Heart left ventricle (tissue), 16 donors: Measurements from ENCODE around the gene MED12L. TPM values are rescaled to one million over a fixed set of nuclear protein-coding genes. Genes with fewer than 3 reads are reported as not detected.
A peak's percentile ranks its signal among the peaks of the same experiment; 100 is the strongest.

ENCODE experiments used
- ATAC-seq, 4 donors: fragments of 200-7000 bp; cut with Tn5 transposase; one replicate each; pipeline ENCODE4 v1.9.1; 2020 to 2022; ENCODE audit warnings: moderate library complexity in 4 of 4, mild to moderate bottlenecking in 3 of 4, moderate number of reproducible peaks in 1 of 4
- DNase-seq, 5 donors: peaks; one replicate each; pipeline ENCODE4 v3.0.0-alpha.2; 2020
- H3K27ac ChIP-seq, 12 donors: fragments of 200-600 bp; sonication (generic) in 4 of 12; one replicate each; pipeline versions ENCODE4 v1.5.0 to v1.8.0; 2016 to 2022; ENCODE audit warnings: mild to moderate bottlenecking in 2 of 12
- H3K27me3 ChIP-seq, 9 donors: fragments of 200-600 bp; sonication (generic) in 2 of 9; one replicate each; pipeline versions ENCODE4 v1.5.1 to v1.8.0; 2016 to 2022; ENCODE audit warnings: mild to moderate bottlenecking in 3 of 9
- H3K36me3 ChIP-seq, 9 donors: fragments of 200-600 bp; sonication (generic) in 2 of 9; one replicate each; pipeline versions ENCODE4 v1.5.0 to v1.8.0; 2018 to 2022; ENCODE audit warnings: mild to moderate bottlenecking in 2 of 9
- H3K4me1 ChIP-seq, 12 donors: fragments of 200-600 bp; sonication (generic) in 4 of 12; one replicate each; pipeline versions ENCODE4 v1.5.0 to v1.8.0; 2016 to 2022; ENCODE audit warnings: mild to moderate bottlenecking in 3 of 12
- H3K4me3 ChIP-seq, 12 donors: fragments of 200-600 bp; sonication (generic) in 4 of 12; one replicate each; pipeline versions ENCODE4 v1.5.0 to v1.8.0; 2017 to 2022; ENCODE audit warnings: mild to moderate bottlenecking in 9 of 12, moderate library complexity in 4 of 12
- H3K9me3 ChIP-seq, 12 donors: fragments of 200-600 bp; sonication (generic) in 4 of 12; one replicate each; pipeline versions ENCODE4 v1.5.0 to v1.8.0; 2016 to 2022; ENCODE audit warnings: mild to moderate bottlenecking in 1 of 12
- POLR2A ChIP-seq, 2 donors: fragments of 450-650 bp; IDR thresholded peaks; one replicate each; pipeline ENCODE4 v1.6.1; 2017; ENCODE audit warnings: antibody characterized with exemption in 2 of 2, mild to moderate bottlenecking in 2 of 2, moderate library complexity in 2 of 2
- WGBS, 4 donors: extraction: QIAGEN DNeasy Blood & Tissue Kit in 2 of 4; methylation state at CpG; one replicate each; pipeline versions ENCODE4 v1.1.5 to v1.1.7; 2013 to 2018; 5-methylcytosine and 5-hydroxymethylcytosine counted together
- intact Hi-C, 10 donors: fragments of 100-400 bp; cut with DNase I; formaldehyde crosslinking; loops; one replicate each; pipeline versions ENCODE4 v1.11.1 to v1.14.2; 2022
- polyA plus RNA-seq, 2 donors: library from polyadenylated mRNA; stranded (reverse); fragments of 200-250 nt; gene quantifications; one replicate each; pipeline ENCODE4 v1.2.3, GENCODE V29; 2013
- total RNA-seq, 9 donors: library from RNA; depleted of rRNA in 2 of 9; stranded (reverse); fragments of >200 nt in 2 of 9; fragmentation: NEBNext Ultra II Directional in 3 of 9; extraction: Animal tissue kit (Norgen Biotek cat#: 25700) in 3 of 9; gene quantifications; one replicate each; pipeline versions ENCODE4 v1.1.0 to v1.2.4, GENCODE V29; 2016 to 2023
- TF ChIP-seq, protein P1 (sequence below), 12 donors: fragments of 200-600 bp; sonication (generic) in 4 of 12; IDR thresholded peaks; one replicate each; pipeline versions ENCODE4 v1.5.0 to v1.8.0; 2018 to 2022; ENCODE audit warnings: antibody characterized with exemption in 12 of 12, mild to moderate bottlenecking in 5 of 12
- donor health status: ischemic (EF 13 %, LVEDD 7.1; RV severe dilation, severe dysfunction).
- donor health status: healthy with polysubstance abuse.
- donor health status: DM: no; HTN: yes; CAD: no.
- donor health status: DM: no; HTN: no; CAD: no.
- donor health status: ischemic (EF 25% LVEDD 6.9; RV normal size, moderate dysfunction).
- donor health status: ischemic (EF 25% LVEDD 5.7; RV mildly dilated, moderate dysfunction).
- donor health status: healthy.
- donor health status: DM: yes; HTN: yes; CAD: no.
- donor health status: ischemic (EF 35%, LVEDD 5.7; RV mildly dilated, moderate dysfunction).
- donor health status: nonischemic (EF 11% LVEDD 7.7; RV severe dilation, severe dysfunction).
- donor health status: DM: yes; HTN: yes; CAD: no.
- donor health status: PGD.
- donor health status: ischemic (EF 29% LVEDD 5.4; RV normal size, mild dysfunction).
- donor health status: nonischemic (EF 23%, LVEDD 6.1; RV moderate dilation, normal function).

The MED12L gene
- total and polyA plus RNA-seq, 11 donors, result 0.06 to 2.1 (median 0.39) TPM

- H3K36me3 ChIP-seq, result no peaks in the 10 kb centered on the region
- H3K4me3 ChIP-seq, result no peak overlapping the region
- DNase-seq (no peak), ATAC-seq (no peak)
- peaks cover 0 to 11% (median 0%) of the 10 kb centered on the region in 12 donors for H3K9me3 ChIP-seq
- no peak overlapping the region for H3K27ac ChIP-seq
- intact Hi-C loops, result no loop called here
- 63 to 73% (median 68%) methylated on average over 3 of the region's 3 CpGs for WGBS, 4 donors
- H3K4me1 ChIP-seq, result peaks cover 0 to 5% (median 0%) of the 10 kb centered on the region in 12 donors
- no peaks in the 10 kb centered on the region for H3K27me3 ChIP-seq
- TF ChIP-seq, protein P1, sequence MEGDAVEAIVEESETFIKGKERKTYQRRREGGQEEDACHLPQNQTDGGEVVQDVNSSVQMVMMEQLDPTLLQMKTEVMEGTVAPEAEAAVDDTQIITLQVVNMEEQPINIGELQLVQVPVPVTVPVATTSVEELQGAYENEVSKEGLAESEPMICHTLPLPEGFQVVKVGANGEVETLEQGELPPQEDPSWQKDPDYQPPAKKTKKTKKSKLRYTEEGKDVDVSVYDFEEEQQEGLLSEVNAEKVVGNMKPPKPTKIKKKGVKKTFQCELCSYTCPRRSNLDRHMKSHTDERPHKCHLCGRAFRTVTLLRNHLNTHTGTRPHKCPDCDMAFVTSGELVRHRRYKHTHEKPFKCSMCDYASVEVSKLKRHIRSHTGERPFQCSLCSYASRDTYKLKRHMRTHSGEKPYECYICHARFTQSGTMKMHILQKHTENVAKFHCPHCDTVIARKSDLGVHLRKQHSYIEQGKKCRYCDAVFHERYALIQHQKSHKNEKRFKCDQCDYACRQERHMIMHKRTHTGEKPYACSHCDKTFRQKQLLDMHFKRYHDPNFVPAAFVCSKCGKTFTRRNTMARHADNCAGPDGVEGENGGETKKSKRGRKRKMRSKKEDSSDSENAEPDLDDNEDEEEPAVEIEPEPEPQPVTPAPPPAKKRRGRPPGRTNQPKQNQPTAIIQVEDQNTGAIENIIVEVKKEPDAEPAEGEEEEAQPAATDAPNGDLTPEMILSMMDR (IDR thresholded peaks at IDR 0.05), result no peak
- no peak for TF ChIP-seq POLR2A (IDR thresholded peaks at IDR 0.05)
These were observed 47.7 kb downstream of the MED12L start for GRCh38 chr3:151133175-151133574.

- Histone ChIP-seq H3K36me3 (no peaks in the 10 kb centered on the region), H3K9me3 (peaks cover 0 to 13% (median 0%) of the 10 kb centered on the region in 12 donors), H3K27me3 (no peaks in the 10 kb centered on the region), H3K27ac (no peak overlapping the region), H3K4me3 (no peak overlapping the region), H3K4me1 (peaks cover 0 to 5% (median 0%) of the 10 kb centered on the region in 12 donors)
- DNase-seq, result no peak
- ATAC-seq, result no peak
- TF ChIP-seq, protein P1 (IDR thresholded peaks at IDR 0.05), result no peak
- no peak for TF ChIP-seq POLR2A (IDR thresholded peaks at IDR 0.05)
- intact Hi-C loops, result no loop called here
- 55 to 70% (median 68%) methylated on average over 8 of the region's 8 CpGs for WGBS, 4 donors
These were observed 48.5 kb downstream of the MED12L start for GRCh38 chr3:151133917-151134450.

GRCh38 chr3:151135541-151136337 lies 50.3 kb downstream of the MED12L start:
- 58 to 84% (median 69%) methylated on average over 5 of the region's 5 CpGs for WGBS, 4 donors
- intact Hi-C loops, result no loop called here
- TF ChIP-seq, protein P1 (IDR thresholded peaks at IDR 0.05), result no peak
- no peak for TF ChIP-seq POLR2A (IDR thresholded peaks at IDR 0.05)
- peaks cover 0 to 13% (median 0%) of the 10 kb centered on the region in 12 donors for H3K9me3 ChIP-seq
- H3K4me1 ChIP-seq, result peaks cover 0 to 5% (median 0%) of the 10 kb centered on the region in 12 donors
- H3K4me3 ChIP-seq, result no peak overlapping the region
- peak in 2 of 5 donors; percentile 31 for DNase-seq
- no peaks in the 10 kb centered on the region for H3K27me3 ChIP-seq
- no peak overlapping the region for H3K27ac ChIP-seq
- ATAC-seq, result no peak
- H3K36me3 ChIP-seq, result no peaks in the 10 kb centered on the region

GRCh38 chr3:151142929-151143328 lies 57.5 kb downstream of the MED12L start:
- intact Hi-C loops, result loop anchor here in 7 of 10 donors (2.0 to 10.0 kb wide), 7 partner anchors 136 to 618 kb away; no protein-coding TSS in a partner anchor
- peaks cover 0 to 6% (median 0%) of the 10 kb centered on the region in 12 donors for H3K9me3 ChIP-seq
- no peak overlapping the region for H3K4me3 ChIP-seq
- H3K27me3 ChIP-seq, result peaks cover 0 to 7% (median 0%) of the 10 kb centered on the region in 9 donors
- peaks cover 0 to 12% (median 6%) of the 10 kb centered on the region in 12 donors for H3K4me1 ChIP-seq
- no peak for TF ChIP-seq POLR2A (IDR thresholded peaks at IDR 0.05)
- TF ChIP-seq, protein P1 (IDR thresholded peaks at IDR 0.05), result no peak
- ATAC-seq (no peak), DNase-seq (no peak)
- no peaks in the 10 kb centered on the region for H3K36me3 ChIP-seq
- H3K27ac ChIP-seq, result no peak overlapping the region
- WGBS, 4 donors, result 83 to 87% (median 84%) methylated on average over 5 of the region's 5 CpGs
